Measurements from ENCODE around the gene RIMKLB.

The RIMKLB gene

GRCh38 chr12:8697476-8698131 is at the start of gene RIMKLB:
Gene RIMKLB (plus strand): TSS chr12:8697991. CDS start chr12:8713867, 15,876 bp downstream.
- Mint-ChIP-seq H3K4me1 (peaks cover 30% of the 10 kb centered on the region), H3K9me3 (no peaks in the 10 kb centered on the region), H3K36me3 (peaks cover 1% of the 10 kb centered on the region), H3K4me3 (peak within 1 kb of the TSS; percentile 96), H3K27me3 (no peaks in the 10 kb centered on the region), H3K27ac (peak within 1 kb of the TSS; percentile 89)

- Mint-ChIP-seq H3K27me3 (no peaks in the 10 kb centered on the region), H3K36me3 (no peaks in the 10 kb centered on the region), H3K4me3 (no peak overlapping the region), H3K27ac (no peak overlapping the region), H3K4me1 (peaks cover 23% of the 10 kb centered on the region), H3K9me3 (no peaks in the 10 kb centered on the region)
Measured at GRCh38 chr12:8648576-8649205, 49.1 kb upstream of the RIMKLB start.

DNA sequence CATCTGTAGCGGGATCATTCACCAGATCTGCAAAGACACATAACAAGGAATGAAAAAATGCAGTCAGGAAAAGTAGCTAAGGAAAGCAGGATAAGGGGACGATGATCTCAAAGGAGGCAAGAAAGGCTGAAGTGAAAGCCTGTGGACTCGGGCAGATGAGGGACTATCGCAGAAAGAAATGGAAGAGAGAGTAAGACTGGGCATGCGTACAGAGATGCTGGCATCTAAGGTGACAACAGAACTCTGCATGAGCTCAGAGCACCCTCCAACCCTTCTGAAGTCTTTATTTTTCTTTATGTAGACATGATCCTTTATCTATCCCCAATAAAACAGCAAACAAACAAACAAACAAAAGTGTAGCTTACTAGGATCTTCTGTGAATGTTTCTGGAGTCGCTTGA is 42.4 kb upstream of the RIMKLB start:
- H3K27me3 Mint-ChIP-seq = no peaks in the 10 kb centered on the region
- no peaks in the 10 kb centered on the region for H3K9me3 Mint-ChIP-seq

DNA sequence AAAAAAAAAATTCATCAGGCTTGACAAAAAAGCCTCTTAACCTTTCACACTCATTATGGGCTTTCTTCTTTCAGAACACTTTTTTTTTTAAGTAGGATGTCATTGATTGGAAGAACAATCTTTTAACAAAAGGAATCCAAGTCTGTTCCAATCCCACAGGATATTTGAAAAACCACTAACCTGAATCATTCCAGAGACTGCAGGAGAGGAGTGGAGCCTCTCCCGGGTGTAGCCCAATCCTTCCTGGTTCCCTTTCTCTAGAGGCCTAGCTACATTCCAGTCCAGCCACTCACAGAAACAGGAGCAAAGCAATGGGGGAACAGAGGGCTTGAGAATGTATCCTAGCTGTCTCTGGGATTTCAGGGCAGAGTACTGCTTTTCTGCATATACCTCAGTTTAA is 39.4 kb upstream of the RIMKLB start:
- H3K9me3 Mint-ChIP-seq = no peaks in the 10 kb centered on the region
- no peaks in the 10 kb centered on the region for H3K27me3 Mint-ChIP-seq
- no peaks in the 10 kb centered on the region for H3K36me3 Mint-ChIP-seq
- no peak overlapping the region for H3K4me3 Mint-ChIP-seq
- H3K4me1 Mint-ChIP-seq = no peaks in the 10 kb centered on the region
- no peak overlapping the region for H3K27ac Mint-ChIP-seq

More for the DNA sequence above, 42.4 kb upstream of the RIMKLB start:
- no peak overlapping the region for H3K27ac Mint-ChIP-seq
- H3K36me3 Mint-ChIP-seq = no peaks in the 10 kb centered on the region
- no peak overlapping the region for H3K4me3 Mint-ChIP-seq
- no peaks in the 10 kb centered on the region for H3K4me1 Mint-ChIP-seq

- Mint-ChIP-seq H3K9me3 (no peaks in the 10 kb centered on the region), H3K4me3 (no peak overlapping the region), H3K27me3 (no peaks in the 10 kb centered on the region), H3K36me3 (no peaks in the 10 kb centered on the region), H3K4me1 (no peaks in the 10 kb centered on the region), H3K27ac (no peak overlapping the region)
Measured at GRCh38 chr12:8661016-8661415, 36.8 kb upstream of the RIMKLB start.

DNA sequence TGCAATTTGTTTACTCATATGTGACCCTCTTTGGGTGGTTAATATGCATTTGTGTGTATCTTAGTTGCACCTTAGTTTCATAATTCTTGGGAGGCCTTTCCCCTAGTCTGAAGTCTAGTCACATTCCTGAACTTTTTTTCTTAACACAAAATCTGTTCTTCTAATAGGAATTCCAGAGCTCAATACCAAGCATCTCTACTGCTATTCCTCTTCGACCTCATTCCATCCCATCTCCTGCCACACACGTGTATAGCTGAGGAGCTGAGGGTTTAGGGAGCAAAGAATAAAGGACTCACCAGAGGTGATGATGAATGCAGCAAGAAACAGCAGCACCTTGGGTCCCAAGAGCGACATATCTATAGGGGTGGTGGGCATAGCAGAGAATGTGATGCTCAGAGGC is 36.0 kb upstream of the RIMKLB start:
- Mint-ChIP-seq H3K27me3 (no peaks in the 10 kb centered on the region), H3K27ac (no peak overlapping the region), H3K36me3 (no peaks in the 10 kb centered on the region), H3K9me3 (no peaks in the 10 kb centered on the region), H3K4me3 (no peak overlapping the region), H3K4me1 (no peaks in the 10 kb centered on the region)

DNA sequence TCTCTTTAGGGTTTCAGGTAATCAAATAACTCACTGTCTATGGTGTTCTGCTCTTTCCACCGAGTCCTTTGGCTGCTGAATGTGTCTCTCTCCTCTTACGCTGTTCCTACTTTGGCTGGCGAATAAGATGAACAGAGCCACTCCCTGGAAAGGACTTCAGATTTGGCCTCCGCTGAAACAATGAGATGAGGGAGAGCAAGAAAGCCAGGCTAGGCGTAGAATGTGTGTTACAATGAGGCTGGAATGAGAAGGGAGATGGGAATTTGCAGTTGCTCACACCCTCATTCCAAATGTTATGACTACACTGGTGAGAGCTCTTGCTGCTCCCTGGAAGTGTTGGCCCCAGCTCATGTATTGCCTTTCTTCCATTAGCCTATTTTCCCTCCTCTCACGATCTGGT is 35.2 kb upstream of the RIMKLB start, which contains the start of gene MFAP5:
TSS of gene MFAP5 (minus strand) at position 234 of the 400 bp plus-strand sequence. CDS start 722 bp downstream, outside the sequence.
- no peaks in the 10 kb centered on the region for H3K4me1 Mint-ChIP-seq

GRCh38 chr12:8664228-8664913 is 33.4 kb upstream of the RIMKLB start:
- no peaks in the 10 kb centered on the region for H3K27me3 Mint-ChIP-seq
- H3K27ac Mint-ChIP-seq = no peak overlapping the region
- H3K4me3 Mint-ChIP-seq = no peak overlapping the region
- H3K4me1 Mint-ChIP-seq = no peaks in the 10 kb centered on the region
- H3K36me3 Mint-ChIP-seq = no peaks in the 10 kb centered on the region
- no peaks in the 10 kb centered on the region for H3K9me3 Mint-ChIP-seq

More for the DNA sequence above, 35.2 kb upstream of the RIMKLB start, which contains the start of gene MFAP5:
- no peak within 1 kb of the TSS for H3K27ac Mint-ChIP-seq
- H3K9me3 Mint-ChIP-seq = no peaks in the 10 kb centered on the region
- no peaks in the 10 kb centered on the region for H3K36me3 Mint-ChIP-seq
- no peak within 1 kb of the TSS for H3K4me3 Mint-ChIP-seq
- H3K27me3 Mint-ChIP-seq = no peaks in the 10 kb centered on the region

DNA sequence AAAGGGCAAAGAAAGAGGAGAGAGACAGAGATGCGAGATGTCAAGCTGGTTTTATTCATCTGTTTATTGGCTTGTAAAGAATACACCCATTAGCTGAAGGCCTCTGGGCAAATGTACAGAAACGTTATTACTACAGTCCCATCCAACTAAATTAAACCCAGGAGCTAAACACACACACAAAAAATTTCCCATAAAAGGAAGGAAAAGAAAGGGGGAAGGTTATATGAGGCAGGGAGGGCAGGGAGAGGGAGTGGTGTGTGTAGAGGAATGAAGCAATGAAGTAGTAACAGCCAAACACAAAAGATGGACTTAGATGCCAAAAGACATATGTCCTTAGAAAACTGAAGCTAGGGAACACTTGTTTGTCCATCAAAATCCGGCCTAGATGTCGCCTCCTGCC is 32.0 kb upstream of the RIMKLB start:
- H3K9me3 Mint-ChIP-seq = no peaks in the 10 kb centered on the region
- no peaks in the 10 kb centered on the region for H3K36me3 Mint-ChIP-seq
- H3K4me3 Mint-ChIP-seq = no peak overlapping the region
- no peak overlapping the region for H3K27ac Mint-ChIP-seq
- H3K27me3 Mint-ChIP-seq = no peaks in the 10 kb centered on the region
- H3K4me1 Mint-ChIP-seq = no peaks in the 10 kb centered on the region

GRCh38 chr12:8667270-8667669 is 30.5 kb upstream of the RIMKLB start:
- Mint-ChIP-seq H3K4me3 (no peak overlapping the region), H3K27ac (no peak overlapping the region), H3K36me3 (no peaks in the 10 kb centered on the region), H3K4me1 (no peaks in the 10 kb centered on the region), H3K9me3 (no peaks in the 10 kb centered on the region), H3K27me3 (no peaks in the 10 kb centered on the region)

- no peak overlapping the region for H3K4me3 Mint-ChIP-seq
Measured at GRCh38 chr12:8668441-8668840, 29.4 kb upstream of the RIMKLB start.

DNA sequence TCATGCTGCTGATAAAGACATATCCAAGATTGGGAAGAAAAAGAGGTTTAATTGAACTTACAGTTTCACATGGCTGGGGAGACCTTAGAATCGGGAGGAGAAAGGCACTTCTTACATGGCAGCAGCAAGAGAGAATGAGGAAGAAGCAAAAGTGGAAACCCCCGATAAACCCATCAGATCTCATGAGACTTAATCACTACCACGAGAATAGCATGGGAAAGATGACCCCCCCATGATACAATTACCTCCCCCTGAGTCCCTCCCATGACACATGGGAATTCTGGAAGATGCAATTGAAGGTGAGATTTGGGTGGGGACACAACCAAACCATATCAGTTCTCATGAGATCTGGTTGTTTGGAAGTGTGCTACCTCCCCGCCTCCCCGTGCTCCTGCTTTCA is 25.4 kb upstream of the RIMKLB start:
- no peak overlapping the region for H3K27ac Mint-ChIP-seq
- no peaks in the 10 kb centered on the region for H3K36me3 Mint-ChIP-seq
- no peaks in the 10 kb centered on the region for H3K27me3 Mint-ChIP-seq
- H3K4me3 Mint-ChIP-seq = no peak overlapping the region
- no peaks in the 10 kb centered on the region for H3K9me3 Mint-ChIP-seq
- no peaks in the 10 kb centered on the region for H3K4me1 Mint-ChIP-seq

More at GRCh38 chr12:8668441-8668840, 29.4 kb upstream of the RIMKLB start:
- Mint-ChIP-seq H3K4me1 (no peaks in the 10 kb centered on the region), H3K27me3 (no peaks in the 10 kb centered on the region), H3K27ac (no peak overlapping the region), H3K9me3 (no peaks in the 10 kb centered on the region), H3K36me3 (no peaks in the 10 kb centered on the region)

DNA sequence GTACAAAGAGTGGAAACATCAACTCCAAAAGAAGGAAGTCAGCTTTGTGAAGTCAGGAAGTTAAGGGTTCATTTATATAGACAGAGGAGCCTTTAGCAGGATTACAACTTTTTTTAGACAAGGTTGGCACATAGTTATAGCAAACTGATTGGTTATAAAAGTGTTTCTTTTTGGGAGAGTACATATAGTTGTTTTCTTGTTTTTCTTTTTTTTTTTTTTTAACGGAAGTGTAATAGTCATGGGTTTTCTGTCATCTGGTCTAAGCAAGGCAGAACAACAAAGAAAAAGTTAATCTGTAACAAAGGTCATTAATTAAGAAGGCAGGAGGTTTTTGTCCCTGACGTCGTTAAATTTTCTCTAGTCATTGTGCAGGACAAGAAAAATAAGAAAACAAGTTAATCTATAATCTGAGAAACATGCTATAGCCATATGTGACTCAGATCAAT is 22.2 kb upstream of the RIMKLB start:
- no peaks in the 10 kb centered on the region for H3K36me3 Mint-ChIP-seq
- no peaks in the 10 kb centered on the region for H3K9me3 Mint-ChIP-seq
- no peak overlapping the region for H3K4me3 Mint-ChIP-seq
- no peak overlapping the region for H3K27ac Mint-ChIP-seq
- no peaks in the 10 kb centered on the region for H3K27me3 Mint-ChIP-seq
- no peaks in the 10 kb centered on the region for H3K4me1 Mint-ChIP-seq

DNA sequence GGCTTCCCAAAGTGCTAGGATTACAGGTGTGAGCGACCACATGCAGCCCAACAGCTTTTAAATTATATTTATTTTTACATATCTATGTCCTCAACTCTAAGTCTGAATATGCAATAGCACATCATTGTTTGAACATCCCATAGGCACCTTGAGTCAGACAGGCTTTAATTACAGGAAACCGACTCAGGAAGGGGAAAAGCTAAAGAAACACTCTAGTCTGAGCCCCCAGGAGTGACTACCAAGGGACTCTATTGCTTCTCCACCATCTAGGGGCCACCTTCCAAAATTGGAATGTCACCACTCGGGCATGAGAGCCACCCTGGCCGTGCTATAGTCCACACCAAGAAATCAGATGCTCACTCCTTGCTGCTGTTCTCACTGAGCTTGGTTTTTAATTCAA is 21.1 kb upstream of the RIMKLB start:
- Mint-ChIP-seq H3K4me3 (no peak overlapping the region), H3K27me3 (no peaks in the 10 kb centered on the region), H3K27ac (no peak overlapping the region), H3K9me3 (no peaks in the 10 kb centered on the region), H3K36me3 (no peaks in the 10 kb centered on the region), H3K4me1 (no peaks in the 10 kb centered on the region)

DNA sequence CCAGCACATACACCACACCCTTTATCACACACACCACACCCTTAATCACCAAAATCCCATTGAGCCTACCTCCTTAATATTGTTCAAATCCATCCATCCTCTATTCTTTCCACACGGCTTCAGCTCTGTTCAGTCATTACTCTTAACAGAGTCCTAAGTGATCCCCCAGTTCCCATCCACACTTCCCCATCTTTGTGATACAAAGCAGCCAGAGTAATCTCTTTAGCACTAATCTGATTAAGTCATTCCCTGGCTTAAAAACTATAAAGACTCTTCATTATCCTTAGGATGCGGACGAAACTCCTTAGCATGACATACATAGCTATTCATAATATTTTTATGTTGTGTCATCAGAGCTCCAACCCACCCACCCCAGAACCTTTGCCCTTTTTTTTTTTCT is 20.4 kb upstream of the RIMKLB start:
- H3K36me3 Mint-ChIP-seq = no peaks in the 10 kb centered on the region
- no peaks in the 10 kb centered on the region for H3K9me3 Mint-ChIP-seq
- H3K4me3 Mint-ChIP-seq = no peak overlapping the region
- H3K27me3 Mint-ChIP-seq = no peaks in the 10 kb centered on the region
- no peak overlapping the region for H3K27ac Mint-ChIP-seq
- no peaks in the 10 kb centered on the region for H3K4me1 Mint-ChIP-seq

- Mint-ChIP-seq H3K4me1 (no peaks in the 10 kb centered on the region), H3K4me3 (no peak overlapping the region), H3K36me3 (no peaks in the 10 kb centered on the region), H3K27me3 (no peaks in the 10 kb centered on the region), H3K27ac (no peak overlapping the region), H3K9me3 (no peaks in the 10 kb centered on the region)
Measured at GRCh38 chr12:8678661-8679111, 19.1 kb upstream of the RIMKLB start.

Measured in activated naive CD4-positive, alpha-beta T cell treated with anti-CD3 and anti-CD28 coated beads, Interleukin-2, amount 50 U/mL, for 24 hours (primary cell).